H1 (cell line): ENCODE data around the gene ADAMTS15. TPM values are rescaled to one million over a fixed set of nuclear protein-coding genes. Genes with fewer than 3 reads are reported as not detected.

ENCODE experiments used
- CTCF ChIA-PET: fragments of 300-600 bp; sonication (Branson Sonifier 250); formaldehyde crosslinking; loops from one replicate; lab custom pipeline; 2021; ENCODE audit not compliant: partially characterized antibody; lab: Charles Lee
- POLR2A ChIA-PET: fragments of 300-600 bp; sonication (Branson Sonifier 250); formaldehyde crosslinking; loops from one replicate; lab custom pipeline; 2021; ENCODE audit warnings: inconsistent platforms; ENCODE audit not compliant: partially characterized antibody; lab: Charles Lee
- DNase-seq, 2 experiments: peaks; one replicate each; pipeline versions ENCODE4 v3.0.0 to v3.0.0-alpha.2; 2010 to 2022; ENCODE audit warnings: low spot score in 2 of 2, low read depth in 1 of 2, mixed read lengths in 1 of 2
- FAIRE-seq: peaks from 2 replicates; lab custom pipeline; 2011; peaks lifted over from hg19 to GRCh38; lab: Jason Lieb, UNC
- H2AFZ ChIP-seq: 2 replicates; pipeline ENCODE4 v1.8.1; 2012; ENCODE audit warnings: low read length, inconsistent platforms
- H2AK5ac ChIP-seq: 2 replicates; pipeline ENCODE4 v1.6.1; 2013; ENCODE audit warnings: low read depth, low read length
- H2BK120ac ChIP-seq: replicated peaks from 2 replicates; pipeline ENCODE3; 2013; ENCODE audit warnings: low read depth, low read length, inconsistent platforms
- H2BK12ac ChIP-seq: 2 replicates; pipeline ENCODE4 v1.6.1; 2013; ENCODE audit warnings: low read depth, low read length
- H2BK15ac ChIP-seq: 2 replicates; pipeline ENCODE4 v1.6.1; 2013; ENCODE audit warnings: low read length
- H2BK20ac ChIP-seq: 2 replicates; pipeline ENCODE4 v1.6.1; 2013; ENCODE audit warnings: low read length
- H2BK5ac ChIP-seq: 2 replicates; pipeline ENCODE4 v1.6.1; 2013; ENCODE audit warnings: low read depth, low read length
- H3K14ac ChIP-seq: 2 replicates; pipeline ENCODE4 v1.6.1; 2013; ENCODE audit warnings: inconsistent platforms; ENCODE audit not compliant: insufficient read length
- H3K18ac ChIP-seq: 2 replicates; pipeline ENCODE4 v1.6.1; 2013; ENCODE audit warnings: low read length; ENCODE audit errors: extremely low read depth
- H3K23ac ChIP-seq: 2 replicates; pipeline ENCODE4 v1.6.1; 2013; ENCODE audit warnings: inconsistent platforms; ENCODE audit not compliant: insufficient read length
- H3K23me2 ChIP-seq: 2 replicates; pipeline ENCODE4 v1.6.1; 2013; ENCODE audit warnings: low read depth, low read length
- H3K27ac ChIP-seq: 2 replicates; pipeline ENCODE4 v1.6.1; 2011; ENCODE audit warnings: low read depth, low read length, inconsistent platforms
- H3K27me3 ChIP-seq, 4 experiments: replicated peaks in 1 of 4; 1 replicate in 1 of 4; 2 replicates in 3 of 4; pipeline versions ENCODE4 v1.6.1 to v1.8.1; 2011 to 2013; ENCODE audit warnings: low read length in 3 of 4, mild to moderate bottlenecking in 3 of 4, inconsistent platforms in 2 of 4, mixed read lengths in 2 of 4, moderate library complexity in 1 of 4; ENCODE audit not compliant: control insufficient read depth in 3 of 4, insufficient read depth in 3 of 4; ENCODE audit errors: extremely low read depth in 1 of 4
- H3K36me3 ChIP-seq, 4 experiments: 2 replicates each; pipeline versions ENCODE4 v1.6.1 to v1.8.1; 2011 to 2013; ENCODE audit warnings: mild to moderate bottlenecking in 4 of 4, low read length in 3 of 4, moderate library complexity in 2 of 4, control low read depth in 1 of 4, inconsistent platforms in 1 of 4; ENCODE audit not compliant: insufficient read depth in 4 of 4, control insufficient read depth in 2 of 4
- H3K4ac ChIP-seq: replicated peaks from 2 replicates; pipeline ENCODE3; 2013; ENCODE audit warnings: low read length, low read depth, mixed read lengths, inconsistent platforms; ENCODE audit not compliant: insufficient read length
- H3K4me1 ChIP-seq, 4 experiments: replicated peaks in 1 of 4; 1 replicate in 1 of 4; 2 replicates in 3 of 4; pipeline versions ENCODE4 v1.6.1 to v1.8.1; 2011 to 2013; ENCODE audit warnings: low read length in 3 of 4, inconsistent platforms in 2 of 4, mixed read lengths in 1 of 4; ENCODE audit not compliant: insufficient read depth in 4 of 4, control insufficient read depth in 3 of 4
- H3K4me2 ChIP-seq, 2 experiments: 2 replicates each; pipeline versions ENCODE4 v1.6.1 to v1.8.1; 2011 to 2013; ENCODE audit warnings: low read depth in 2 of 2, low read length in 2 of 2, control low read depth in 1 of 2, inconsistent platforms in 1 of 2, mild to moderate bottlenecking in 1 of 2; ENCODE audit not compliant: insufficient read depth in 1 of 2
- H3K4me3 ChIP-seq, 4 experiments: fragments of 200-600, 300-600 bp in 1 of 4; sonication (generic), shearing (Covaris generic), sonication (Bioruptor Twin) in 1 of 4; 2 replicates each; pipeline versions ENCODE4 v1.5.1 to v1.8.1; 2011 to 2016; ENCODE audit warnings: low read length in 4 of 4, low read depth in 3 of 4, control low read depth in 2 of 4, inconsistent platforms in 2 of 4, mild to moderate bottlenecking in 2 of 4, mixed read lengths in 1 of 4, moderate library complexity in 1 of 4; ENCODE audit not compliant: insufficient read depth in 2 of 4; ENCODE audit errors: extremely low read depth in 1 of 4
- H3K56ac ChIP-seq: replicated peaks from 2 replicates; pipeline ENCODE3; 2013; ENCODE audit warnings: low read depth, mild to moderate bottlenecking, mixed read lengths, low read length, inconsistent platforms; ENCODE audit not compliant: insufficient read length
- H3K79me1 ChIP-seq: 2 replicates; pipeline ENCODE4 v1.6.1; 2013; ENCODE audit warnings: low read depth, low read length, control low read depth
- H3K79me2 ChIP-seq, 2 experiments: 2 replicates each; pipeline versions ENCODE4 v1.6.1 to v1.8.1; 2012 to 2013; ENCODE audit warnings: low read length in 2 of 2, mild to moderate bottlenecking in 2 of 2, inconsistent platforms in 1 of 2; ENCODE audit not compliant: insufficient read depth in 2 of 2, control insufficient read depth in 1 of 2
- H3K9ac ChIP-seq, 4 experiments: replicated peaks in 1 of 4; 1 replicate in 1 of 4; 2 replicates in 3 of 4; pipeline versions ENCODE4 v1.6.1 to v1.8.1; 2011 to 2013; ENCODE audit warnings: low read depth in 3 of 4, low read length in 3 of 4, control low read depth in 2 of 4, mild to moderate bottlenecking in 2 of 4, moderate library complexity in 2 of 4, inconsistent platforms in 1 of 4; ENCODE audit errors: extremely low read depth in 1 of 4
- H3K9me3 ChIP-seq, 2 experiments: 2 replicates each; pipeline versions ENCODE4 v1.6.1 to v1.8.1; 2012 to 2013; ENCODE audit warnings: mild to moderate bottlenecking in 2 of 2, moderate library complexity in 2 of 2, control low read depth in 1 of 2, inconsistent platforms in 1 of 2, low read depth in 1 of 2, low read length in 1 of 2, mixed read lengths in 1 of 2; ENCODE audit not compliant: insufficient read depth in 2 of 2
- H4K20me1 ChIP-seq, 2 experiments: replicated peaks in 1 of 2; 2 replicates each; pipeline versions ENCODE3 to v1.8.1; 2011 to 2013; ENCODE audit warnings: inconsistent platforms in 2 of 2, low read length in 2 of 2, mild to moderate bottlenecking in 1 of 2; ENCODE audit not compliant: insufficient read depth in 2 of 2, control insufficient read depth in 1 of 2
- H4K5ac ChIP-seq: 2 replicates; pipeline ENCODE4 v1.6.1; 2013; ENCODE audit warnings: low read length, low read depth, mixed read lengths, inconsistent platforms; ENCODE audit not compliant: insufficient read length
- H4K8ac ChIP-seq: 2 replicates; pipeline ENCODE4 v1.8.0; 2013; ENCODE audit warnings: mild to moderate bottlenecking, moderate library complexity, low read length, inconsistent platforms; ENCODE audit not compliant: insufficient read depth; ENCODE audit errors: extremely low read depth
- H4K91ac ChIP-seq: replicated peaks from 2 replicates; pipeline ENCODE3; 2013; ENCODE audit warnings: low read length, mixed read lengths, inconsistent platforms; ENCODE audit not compliant: insufficient read length
- BACH1 ChIP-seq: IDR thresholded peaks from 2 replicates; pipeline ENCODE4 v1.6.1; 2012; ENCODE audit warnings: low read length, improper control_type of control experiment
- CEBPB ChIP-seq: IDR thresholded peaks from 2 replicates; pipeline ENCODE4 v1.6.1; 2012; ENCODE audit warnings: low read depth, low read length
- PHF8 ChIP-seq: fragments of 200-600 bp; sonication (generic); conservative IDR thresholded peaks from 2 replicates; pipeline ENCODE4 v1.7.1; 2012; ENCODE audit warnings: low read depth, mild to moderate bottlenecking, inconsistent platforms, low read length, moderate library complexity
- SP2 ChIP-seq: IDR thresholded peaks from 2 replicates; pipeline ENCODE4 v1.6.1; 2012; ENCODE audit warnings: mild to moderate bottlenecking, low read length, inconsistent platforms
- ZNF274 ChIP-seq: IDR thresholded peaks from 2 replicates; pipeline ENCODE4 v1.7.0; 2012; ENCODE audit warnings: low read length, borderline replicate concordance; ENCODE audit errors: extremely low read depth
- polyA plus RNA-seq, 7 experiments: library from polyadenylated mRNA; depleted of rRNA in 3 of 7; stranded (reverse) in 5 of 7; unstranded in 2 of 7; fragments of >200 nt in 5 of 7; fragments of 200-250 nt in 2 of 7; gene quantifications; 1 replicate in 5 of 7; 2 replicates in 1 of 7; 4 replicates in 1 of 7; pipeline versions ENCODE4 v1.2.1 to v1.2.3, GENCODE V29; 2011 to 2013; ENCODE audit warnings: missing spikeins in 2 of 7, mixed read lengths in 2 of 7
- total RNA-seq: library from RNA; stranded (reverse); fragmentation: NEBNext Ultra II Directional; extraction: Animal tissue kit (Norgen Biotek cat#: 25700); gene quantifications from 2 replicates; pipeline ENCODE4 v1.2.1, GENCODE V29; 2021

The ADAMTS15 gene
- total and polyA plus RNA-seq, 2 of the 8 experiments (the other 6 are each of a cell fraction or from before 2014, with no cell fraction given) = 1.7 to 4.7 TPM

GRCh38 chr11:130499828-130500227, 51.4 kb downstream of the ADAMTS15 start:
- H4K8ac ChIP-seq = no peak overlapping the region
- POLR2A ChIA-PET = no interaction called here
- no peak overlapping the region for H2AFZ ChIP-seq
- no peak overlapping the region for H3K4ac ChIP-seq
- H3K27ac ChIP-seq = no peak overlapping the region
- no peak overlapping the region for H3K9ac ChIP-seq
- H3K79me1 ChIP-seq = no peaks in the 10 kb centered on the region
- H3K23me2 ChIP-seq = no peaks in the 10 kb centered on the region
- peaks cover 0 to 4% of the 10 kb centered on the region in 2 experiments; a peak in 1 of 4 replicates for H3K9me3 ChIP-seq
- CTCF ChIA-PET = interaction anchor here (1.0 kb wide), 1 partner anchor 8 kb away, joined by 3 read pairs; no protein-coding TSS in a partner anchor
- no peaks in the 10 kb centered on the region for H3K4me1 ChIP-seq
- H3K14ac ChIP-seq = no peak overlapping the region
- H2AK5ac ChIP-seq = no peak overlapping the region
- no peak overlapping the region for H3K4me3 ChIP-seq
- no peak for DNase-seq
- H3K23ac ChIP-seq = no peak overlapping the region
- H2BK15ac ChIP-seq = no peak overlapping the region
- H2BK5ac ChIP-seq = no peak overlapping the region
- no peaks in the 10 kb centered on the region for H3K27me3 ChIP-seq
- no peaks in the 10 kb centered on the region for H4K20me1 ChIP-seq
- H3K79me2 ChIP-seq = no peaks in the 10 kb centered on the region
- H3K56ac ChIP-seq = no peak overlapping the region
- FAIRE-seq = no peak
- H4K91ac ChIP-seq = no peak overlapping the region
- no peak overlapping the region for H2BK120ac ChIP-seq
- H3K36me3 ChIP-seq = no peaks in the 10 kb centered on the region
- H4K5ac ChIP-seq = no peak overlapping the region
- H3K4me2 ChIP-seq = no peak overlapping the region
- H2BK20ac ChIP-seq = no peak overlapping the region
- H3K18ac ChIP-seq = no peak overlapping the region
- TF ChIP-seq PHF8 (no peak), BACH1 (no peak), CEBPB (no peak), SP2 (no peak), ZNF274 (no peak)
- H2BK12ac ChIP-seq = no peak overlapping the region
